ENCODE measurements around the gene RALGAPA2.
A peak's percentile ranks its signal among the peaks of the same experiment; 100 is the strongest.

The RALGAPA2 gene

GRCh38 chr20:20466341-20466879 lies 246.0 kb downstream of the RALGAPA2 start:
- Histone ChIP-seq H3K27ac (ENCODE audit: low read depth, low read length, poor library complexity, severe bottlenecking) (peak overlapping the region; percentile 92), H4K20me1 (ENCODE audit: insufficient read depth, low read length) (no peaks in the 10 kb centered on the region), H3F3A (ENCODE audit: insufficient read depth, low read length) (no peaks in the 10 kb centered on the region), H3K4me3 (ENCODE audit: low read depth, low read length, poor library complexity, severe bottlenecking) (no peak overlapping the region), H3K79me2 (ENCODE audit: insufficient read depth, low read length) (no peaks in the 10 kb centered on the region), H3K9me2 (ENCODE audit: low read depth, low read length) (no peaks in the 10 kb centered on the region), H3K9me3 (ENCODE audit: low read length) (no peaks in the 10 kb centered on the region), H3K36me3 (ENCODE audit: insufficient read depth, low read length) (no peaks in the 10 kb centered on the region), H3K4me1 (ENCODE audit: insufficient read depth, low read length, severe bottlenecking) (peaks cover 51% of the 10 kb centered on the region), H3K4me2 (ENCODE audit: low read length) (peak overlapping the region; percentile 34; the same call in 1 of the 2 replicates), H3K9ac (ENCODE audit: low read length) (peak overlapping the region; percentile 39), H2AFZ (ENCODE audit: low read length) (peak overlapping the region; percentile 92; the same call in 1 of the 2 replicates), H3K27me3 (ENCODE audit: insufficient read depth, low read length) (no peaks in the 10 kb centered on the region)
- no peak for TF ChIP-seq EZH2 (IDR thresholded peaks at IDR 0.05; ENCODE audit: borderline replicate concordance, low read length)
- no peak for TF ChIP-seq CTCF (IDR thresholded peaks at IDR 0.05; ENCODE audit: low read length)

- Histone ChIP-seq H3K4me3 (ENCODE audit: low read depth, low read length, poor library complexity, severe bottlenecking) (no peak overlapping the region), H3F3A (ENCODE audit: insufficient read depth, low read length) (no peaks in the 10 kb centered on the region), H3K9me3 (ENCODE audit: low read length) (no peaks in the 10 kb centered on the region), H3K9me2 (ENCODE audit: low read depth, low read length) (no peaks in the 10 kb centered on the region), H3K27ac (ENCODE audit: low read depth, low read length, poor library complexity, severe bottlenecking) (peak overlapping the region; percentile 92), H3K27me3 (ENCODE audit: insufficient read depth, low read length) (no peaks in the 10 kb centered on the region), H3K36me3 (ENCODE audit: insufficient read depth, low read length) (no peaks in the 10 kb centered on the region), H3K4me1 (ENCODE audit: insufficient read depth, low read length, severe bottlenecking) (peaks cover 51% of the 10 kb centered on the region), H2AFZ (ENCODE audit: low read length) (no peak overlapping the region), H3K79me2 (ENCODE audit: insufficient read depth, low read length) (no peaks in the 10 kb centered on the region), H3K4me2 (ENCODE audit: low read length) (no peak overlapping the region; the same call in 1 of the 2 replicates), H3K9ac (ENCODE audit: low read length) (no peak overlapping the region; the same call in 1 of the 2 replicates), H4K20me1 (ENCODE audit: insufficient read depth, low read length) (no peaks in the 10 kb centered on the region)
- peak; percentile 52 for TF ChIP-seq CTCF (IDR thresholded peaks at IDR 0.05; ENCODE audit: low read length)
- TF ChIP-seq EZH2 (IDR thresholded peaks at IDR 0.05; ENCODE audit: borderline replicate concordance, low read length) = no peak
Observed at GRCh38 chr20:20465252-20465651, 247.2 kb downstream of the RALGAPA2 start.

GRCh38 chr20:20463933-20464374 lies 248.5 kb downstream of the RALGAPA2 start:
- H3F3A ChIP-seq (ENCODE audit: insufficient read depth, low read length) = no peaks in the 10 kb centered on the region
- H2AFZ ChIP-seq (ENCODE audit: low read length) = 0 out of 2 replicates have a peak overlapping the region, but pooled peaks have one; percentile 15
- H3K4me2 ChIP-seq (ENCODE audit: low read length) = peak overlapping the region; percentile 38
- no peaks in the 10 kb centered on the region for H3K36me3 ChIP-seq (ENCODE audit: insufficient read depth, low read length)
- TF ChIP-seq EZH2 (IDR thresholded peaks at IDR 0.05; ENCODE audit: borderline replicate concordance, low read length) (no peak), CTCF (IDR thresholded peaks at IDR 0.05; ENCODE audit: low read length) (no peak)
- H3K27me3 ChIP-seq (ENCODE audit: insufficient read depth, low read length) = no peaks in the 10 kb centered on the region
- H3K9me3 ChIP-seq (ENCODE audit: low read length) = no peaks in the 10 kb centered on the region
- peak overlapping the region; percentile 21; the same call in 1 of the 2 replicates for H3K9ac ChIP-seq (ENCODE audit: low read length)
- H3K27ac ChIP-seq (ENCODE audit: low read depth, low read length, poor library complexity, severe bottlenecking) = peak overlapping the region; percentile 92
- H4K20me1 ChIP-seq (ENCODE audit: insufficient read depth, low read length) = no peaks in the 10 kb centered on the region
- H3K79me2 ChIP-seq (ENCODE audit: insufficient read depth, low read length) = no peaks in the 10 kb centered on the region
- peaks cover 51% of the 10 kb centered on the region for H3K4me1 ChIP-seq (ENCODE audit: insufficient read depth, low read length, severe bottlenecking)
- H3K4me3 ChIP-seq (ENCODE audit: low read depth, low read length, poor library complexity, severe bottlenecking) = peak overlapping the region; percentile 18
- no peaks in the 10 kb centered on the region for H3K9me2 ChIP-seq (ENCODE audit: low read depth, low read length)

Measured in OCI-LY1 (cell line).